BLaER1 (cell line): ENCODE data around the gene RUFY3.
"Not testable (repeated sequence)": the region's sequence is repeated elsewhere in the genome, so short reads cannot be mapped to it uniquely, and the experiment has no call there.

Experiments used
- H3K27ac ChIP-seq: shearing (Covaris generic); formaldehyde crosslinking; 2 replicates; pipeline ENCODE4 v1.8.1; 2022
- H3K27me3 ChIP-seq: shearing (Covaris generic); formaldehyde crosslinking; 2 replicates; pipeline ENCODE4 v1.8.1; 2022
- H3K36me3 ChIP-seq: shearing (Covaris generic); formaldehyde crosslinking; 2 replicates; pipeline ENCODE4 v1.8.1; 2022
- H3K4me1 ChIP-seq: shearing (Covaris generic); formaldehyde crosslinking; 2 replicates; pipeline ENCODE4 v1.8.1; 2022
- H3K4me2 ChIP-seq: shearing (Covaris generic); formaldehyde crosslinking; 2 replicates; pipeline ENCODE4 v1.8.1; 2022
- H3K4me3 ChIP-seq: shearing (Covaris generic); formaldehyde crosslinking; 2 replicates; pipeline ENCODE4 v1.8.1; 2022
- H3K9ac ChIP-seq: shearing (Covaris generic); formaldehyde crosslinking; 2 replicates; pipeline ENCODE4 v1.8.1; 2022
- H3K9me3 ChIP-seq: shearing (Covaris generic); formaldehyde crosslinking; 2 replicates; pipeline ENCODE4 v1.8.1; 2022
- H4K20me1 ChIP-seq: shearing (Covaris generic); formaldehyde crosslinking; 2 replicates; pipeline ENCODE4 v1.8.1; 2022
- Cebpa-rat ChIP-seq: shearing (Covaris generic); IDR thresholded peaks from 2 replicates; pipeline ENCODE4 v1.8.1; 2022

The RUFY3 gene

GRCh38 chr4:70734168-70734954 is 12.6 kb downstream of the RUFY3 start:
- no peaks in the 10 kb centered on the region for H4K20me1 ChIP-seq
- H3K27ac ChIP-seq, result peak overlapping the region; percentile 51
- H3K4me3 ChIP-seq, result peak overlapping the region; percentile 56
- no peaks in the 10 kb centered on the region for H3K27me3 ChIP-seq
- H3K4me2 ChIP-seq, result peak overlapping the region; percentile 88
- H3K9ac ChIP-seq, result peak overlapping the region; percentile 70
- peaks cover 54% of the 10 kb centered on the region for H3K4me1 ChIP-seq
- TF ChIP-seq Cebpa-rat, result no peak
- no peaks in the 10 kb centered on the region for H3K36me3 ChIP-seq
- H3K9me3 ChIP-seq, result no peaks in the 10 kb centered on the region

- Histone ChIP-seq H3K27me3 (no peaks in the 10 kb centered on the region), H3K9ac (peak overlapping the region; percentile 70), H3K4me3 (peak overlapping the region; percentile 56), H3K4me1 (peaks cover 58% of the 10 kb centered on the region), H3K36me3 (no peaks in the 10 kb centered on the region), H3K9me3 (no peaks in the 10 kb centered on the region), H3K4me2 (peak overlapping the region; percentile 88), H4K20me1 (no peaks in the 10 kb centered on the region), H3K27ac (peak overlapping the region; percentile 51)
- TF ChIP-seq Cebpa-rat, result no peak
These were observed 13.2 kb downstream of the RUFY3 start for GRCh38 chr4:70734971-70735370.

- H3K4me1 ChIP-seq, result peaks cover 62% of the 10 kb centered on the region
- peak; percentile 80 for TF ChIP-seq Cebpa-rat
- H4K20me1 ChIP-seq, H3K9me3 ChIP-seq, H3K27me3 ChIP-seq, H3K36me3 ChIP-seq, H3K4me3 ChIP-seq, H3K9ac ChIP-seq: not testable (repeated sequence)
- H3K4me2 ChIP-seq, result peak overlapping the region; percentile 88
- peak overlapping the region; percentile 51; the same call in 1 of the 2 replicates for H3K27ac ChIP-seq
These were observed 14.2 kb downstream of the RUFY3 start for GRCh38 chr4:70735915-70736314.

GRCh38 chr4:70737006-70737405 is 15.2 kb downstream of the RUFY3 start:
- Histone ChIP-seq H3K27ac (peak overlapping the region; percentile 81), H3K9ac (peak overlapping the region; percentile 64), H4K20me1 (no peaks in the 10 kb centered on the region), H3K4me3 (peak overlapping the region; percentile 39; the same call in 1 of the 2 replicates), H3K9me3 (no peaks in the 10 kb centered on the region), H3K4me2 (peak overlapping the region; percentile 88), H3K27me3 (no peaks in the 10 kb centered on the region), H3K4me1 (peaks cover 71% of the 10 kb centered on the region), H3K36me3 (no peaks in the 10 kb centered on the region)
- no peak for TF ChIP-seq Cebpa-rat

- Histone ChIP-seq H3K36me3 (no peaks in the 10 kb centered on the region), H3K27me3 (no peaks in the 10 kb centered on the region), H3K4me3 (peak overlapping the region; percentile 39; the same call in 1 of the 2 replicates), H3K9ac (peak overlapping the region; percentile 64), H3K4me2 (peak overlapping the region; percentile 88), H3K9me3 (no peaks in the 10 kb centered on the region), H3K4me1 (peaks cover 75% of the 10 kb centered on the region), H4K20me1 (no peaks in the 10 kb centered on the region), H3K27ac (peak overlapping the region; percentile 81)
- TF ChIP-seq Cebpa-rat, result no peak
These were observed 15.6 kb downstream of the RUFY3 start for GRCh38 chr4:70737409-70737808.

GRCh38 chr4:70739496-70740337 is 18.0 kb downstream of the RUFY3 start:
- H3K27me3 ChIP-seq, result no peaks in the 10 kb centered on the region
- H3K9ac ChIP-seq, result no peak overlapping the region
- no peak overlapping the region for H3K4me3 ChIP-seq
- no peaks in the 10 kb centered on the region for H3K9me3 ChIP-seq
- H3K4me1 ChIP-seq, result peaks cover 64% of the 10 kb centered on the region
- H4K20me1 ChIP-seq, result no peaks in the 10 kb centered on the region
- H3K36me3 ChIP-seq, result no peaks in the 10 kb centered on the region
- H3K27ac ChIP-seq, result no peak overlapping the region
- H3K4me2 ChIP-seq, result no peak overlapping the region
- TF ChIP-seq Cebpa-rat, result no peak

- Histone ChIP-seq H3K36me3 (no peaks in the 10 kb centered on the region), H4K20me1 (no peaks in the 10 kb centered on the region), H3K4me3 (no peak overlapping the region), H3K4me2 (peak overlapping the region; percentile 42; the same call in 1 of the 2 replicates), H3K4me1 (peaks cover 42% of the 10 kb centered on the region), H3K9ac (no peak overlapping the region), H3K27me3 (no peaks in the 10 kb centered on the region), H3K27ac (no peak overlapping the region), H3K9me3 (no peaks in the 10 kb centered on the region)
- TF ChIP-seq Cebpa-rat, result no peak
These were observed 20.3 kb downstream of the RUFY3 start for GRCh38 chr4:70741867-70742658.

- no peak overlapping the region for H3K4me2 ChIP-seq
- no peaks in the 10 kb centered on the region for H3K27me3 ChIP-seq
- H4K20me1 ChIP-seq, result no peaks in the 10 kb centered on the region
- no peak overlapping the region for H3K9ac ChIP-seq
- H3K36me3 ChIP-seq, result no peaks in the 10 kb centered on the region
- no peak for TF ChIP-seq Cebpa-rat
- no peak overlapping the region for H3K27ac ChIP-seq
- peaks cover 27% of the 10 kb centered on the region for H3K4me1 ChIP-seq
- H3K4me3 ChIP-seq, result no peak overlapping the region
- H3K9me3 ChIP-seq, result no peaks in the 10 kb centered on the region
These were observed 22.0 kb downstream of the RUFY3 start for GRCh38 chr4:70743731-70744130.

GRCh38 chr4:70746179-70746839 is 24.5 kb downstream of the RUFY3 start:
- no peak for TF ChIP-seq Cebpa-rat
- H3K27ac ChIP-seq, result no peak overlapping the region
- no peaks in the 10 kb centered on the region for H3K36me3 ChIP-seq
- no peaks in the 10 kb centered on the region for H3K27me3 ChIP-seq
- H3K9me3 ChIP-seq, result no peaks in the 10 kb centered on the region
- no peaks in the 10 kb centered on the region for H4K20me1 ChIP-seq
- no peak overlapping the region for H3K4me2 ChIP-seq
- no peak overlapping the region for H3K4me3 ChIP-seq
- H3K4me1 ChIP-seq, result peaks cover 15% of the 10 kb centered on the region
- no peak overlapping the region for H3K9ac ChIP-seq
